ENCODE data around the gene KIAA0232.

Gene KIAA0232

GRCh38 chr4:6912441-6912840 lies 129.9 kb downstream of the KIAA0232 start:
- H3K4me3 ChIP-seq (ENCODE audit: low read length): no peak overlapping the region
- TF ChIP-seq CTCF (IDR thresholded peaks at IDR 0.05; ENCODE audit: insufficient read depth, low read depth, low read length, missing control alignments): no peak
- DNase-seq (ENCODE audit: low read depth): no peak

- no peak for DNase-seq (ENCODE audit: low read depth)
- no peak overlapping the region for H3K4me3 ChIP-seq (ENCODE audit: low read length)
- no peak for TF ChIP-seq CTCF (IDR thresholded peaks at IDR 0.05; ENCODE audit: insufficient read depth, low read depth, low read length, missing control alignments)
Measured at GRCh38 chr4:6913350-6913905, 130.9 kb downstream of the KIAA0232 start.

GRCh38 chr4:6914448-6914847 lies 131.9 kb downstream of the KIAA0232 start:
- DNase-seq (ENCODE audit: low read depth): no peak
- H3K4me3 ChIP-seq (ENCODE audit: low read length): no peak overlapping the region
- no peak for TF ChIP-seq CTCF (IDR thresholded peaks at IDR 0.05; ENCODE audit: insufficient read depth, low read depth, low read length, missing control alignments)

GRCh38 chr4:6915041-6916005 lies 132.8 kb downstream of the KIAA0232 start:
- no peak for DNase-seq (ENCODE audit: low read depth)
- TF ChIP-seq CTCF (IDR thresholded peaks at IDR 0.05; ENCODE audit: insufficient read depth, low read depth, low read length, missing control alignments): no peak
- H3K4me3 ChIP-seq (ENCODE audit: low read length): no peak overlapping the region

GRCh38 chr4:6916069-6916586 lies 133.6 kb downstream of the KIAA0232 start:
- DNase-seq (ENCODE audit: low read depth): no peak
- TF ChIP-seq CTCF (IDR thresholded peaks at IDR 0.05; ENCODE audit: insufficient read depth, low read depth, low read length, missing control alignments): no peak
- H3K4me3 ChIP-seq (ENCODE audit: low read length): no peak overlapping the region

GRCh38 chr4:6916587-6917460 lies 134.3 kb downstream of the KIAA0232 start:
- TF ChIP-seq CTCF (IDR thresholded peaks at IDR 0.05; ENCODE audit: insufficient read depth, low read depth, low read length, missing control alignments): no peak
- H3K4me3 ChIP-seq (ENCODE audit: low read length): no peak overlapping the region
- peak; percentile 52 for DNase-seq (ENCODE audit: low read depth)

Data from epithelial cell of esophagus (primary cell).